ENCODE data around the gene BRICD5. TPM values are rescaled to one million over a fixed set of nuclear protein-coding genes. Genes with fewer than 3 reads are reported as not detected.
"Not testable (repeated sequence)": the region's sequence is repeated elsewhere in the genome, so short reads cannot be mapped to it uniquely, and the experiment has no call there.

Gene BRICD5
- total RNA-seq, 2 donors from 2014 or later, result 6.2 to 23.7 TPM

DNA sequence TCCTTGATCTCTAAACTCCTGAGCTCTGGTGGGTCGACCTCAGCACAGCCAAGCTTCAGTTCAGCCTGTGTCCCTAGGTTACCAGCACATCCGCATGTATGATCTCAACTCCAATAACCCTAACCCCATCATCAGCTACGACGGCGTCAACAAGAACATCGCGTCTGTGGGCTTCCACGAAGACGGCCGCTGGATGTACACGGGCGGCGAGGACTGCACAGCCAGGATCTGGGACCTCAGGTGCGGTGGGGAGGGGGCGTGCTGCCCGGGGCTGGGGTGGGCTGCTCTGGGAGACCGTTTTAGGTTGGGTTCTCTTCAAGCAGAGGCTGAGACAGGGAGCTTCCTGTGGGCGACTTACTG, 4.3 kb downstream of the BRICD5 start:
- H3K4me1 Mint-ChIP-seq (ENCODE audit: low read depth in 2 of 2), result peaks cover 21% of the 10 kb centered on the region in 2 donors
- no peaks in the 10 kb centered on the region for H3K27me3 Mint-ChIP-seq
- DNase-seq (ENCODE audit: low spot score), result no peak
- H3K27ac Mint-ChIP-seq, result peak overlapping the region; percentile 59 to 71
- H3K4me3 Mint-ChIP-seq, result peak overlapping the region; percentile 86
- no peak for ATAC-seq
- H3K9me3 Mint-ChIP-seq, result no peaks in the 10 kb centered on the region
- peaks cover 6% of the 10 kb centered on the region for H3K36me3 Mint-ChIP-seq

DNA sequence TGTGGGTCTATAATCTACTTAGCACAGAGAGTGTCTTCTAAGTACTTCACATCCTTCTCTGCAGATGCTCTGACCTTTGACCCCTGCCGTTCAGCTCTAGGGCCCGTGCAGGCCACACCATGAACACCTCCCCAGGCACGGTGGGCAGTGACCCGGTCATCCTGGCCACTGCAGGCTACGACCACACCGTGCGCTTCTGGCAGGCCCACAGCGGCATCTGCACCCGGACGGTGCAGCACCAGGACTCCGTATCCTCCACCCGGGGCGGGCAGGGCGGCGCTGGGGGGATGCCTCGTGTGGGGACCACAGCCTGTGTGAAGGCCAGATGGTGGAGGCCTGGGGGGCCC, 4.7 kb downstream of the BRICD5 start:
- DNase-seq (ENCODE audit: low spot score), result no peak
- no peaks in the 10 kb centered on the region for H3K27me3 Mint-ChIP-seq
- peak in 1 of 2 donors; percentile 7 for ATAC-seq
- no peaks in the 10 kb centered on the region for H3K9me3 Mint-ChIP-seq
- peak overlapping the region; percentile 86 for H3K4me3 Mint-ChIP-seq
- H3K4me1 Mint-ChIP-seq (ENCODE audit: low read depth in 2 of 2), result peaks cover 21% of the 10 kb centered on the region in 2 donors
- H3K27ac Mint-ChIP-seq, result peak overlapping the region; percentile 59 to 71
- peaks cover 6% of the 10 kb centered on the region for H3K36me3 Mint-ChIP-seq

- H3K27me3 Mint-ChIP-seq, result no peaks in the 10 kb centered on the region
- peak within 1 kb of the TSS; percentile 59 to 71 for H3K27ac Mint-ChIP-seq
- no peaks in the 10 kb centered on the region for H3K9me3 Mint-ChIP-seq
- DNase-seq (ENCODE audit: low spot score) (peak; percentile 92), ATAC-seq (peak; percentile 93 to 94)
- H3K4me3 Mint-ChIP-seq, result peak within 1 kb of the TSS; percentile 86
- peaks cover 6% of the 10 kb centered on the region for H3K36me3 Mint-ChIP-seq
- peaks cover 21% of the 10 kb centered on the region in 2 donors for H3K4me1 Mint-ChIP-seq (ENCODE audit: low read depth in 2 of 2)
Observed at GRCh38 chr16:2205104-2205966, 5.3 kb downstream of the BRICD5 start, which contains the start of gene MLST8. TSS of gene MLST8 (plus strand) at chr16:2205454. CDS start at chr16:2206086, 632 bp downstream.

DNA sequence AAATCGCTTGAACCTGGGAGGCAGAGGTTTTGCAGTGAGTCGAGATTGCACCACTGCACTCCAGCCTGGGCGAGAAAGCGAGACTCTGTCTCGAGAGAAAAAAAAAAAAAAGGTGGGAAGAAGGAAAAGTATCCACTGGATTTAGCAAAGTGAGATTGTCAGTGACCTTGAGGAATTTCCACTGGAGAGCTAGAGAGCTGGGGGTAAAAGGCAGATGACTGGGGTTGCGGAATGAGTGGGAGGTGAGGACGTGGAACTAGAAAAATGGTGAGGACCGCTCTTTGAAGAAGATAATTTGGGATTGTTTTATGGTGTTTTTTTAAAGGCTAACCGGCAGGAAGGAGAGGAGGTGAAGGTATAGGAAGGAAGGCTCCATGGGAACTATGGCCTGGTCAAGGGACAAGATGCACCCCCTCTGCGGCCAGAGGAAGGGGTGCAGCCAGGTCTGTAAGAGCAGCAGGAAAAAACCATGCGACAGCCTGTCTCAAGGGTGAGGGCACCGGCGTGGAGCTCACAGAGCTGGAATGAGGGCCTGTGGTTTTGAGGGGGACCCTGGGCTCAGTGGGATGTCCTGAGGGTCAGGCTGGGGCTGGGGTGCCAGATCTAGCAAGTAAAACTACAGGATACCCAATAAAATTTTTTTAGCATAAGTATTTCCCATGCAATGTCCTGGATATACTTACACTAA, 6.1 kb downstream of the BRICD5 start:
- no peaks in the 10 kb centered on the region for H3K9me3 Mint-ChIP-seq
- H3K36me3 Mint-ChIP-seq, result peaks cover 6% of the 10 kb centered on the region
- peak overlapping the region; percentile 56 to 71 for H3K27ac Mint-ChIP-seq
- ATAC-seq (no peak), DNase-seq (ENCODE audit: low spot score) (no peak)
- H3K4me3 Mint-ChIP-seq, result peak overlapping the region; percentile 81
- no peaks in the 10 kb centered on the region for H3K27me3 Mint-ChIP-seq
- H3K4me1 Mint-ChIP-seq (ENCODE audit: low read depth in 2 of 2), result peaks cover 21% of the 10 kb centered on the region in 2 donors

DNA sequence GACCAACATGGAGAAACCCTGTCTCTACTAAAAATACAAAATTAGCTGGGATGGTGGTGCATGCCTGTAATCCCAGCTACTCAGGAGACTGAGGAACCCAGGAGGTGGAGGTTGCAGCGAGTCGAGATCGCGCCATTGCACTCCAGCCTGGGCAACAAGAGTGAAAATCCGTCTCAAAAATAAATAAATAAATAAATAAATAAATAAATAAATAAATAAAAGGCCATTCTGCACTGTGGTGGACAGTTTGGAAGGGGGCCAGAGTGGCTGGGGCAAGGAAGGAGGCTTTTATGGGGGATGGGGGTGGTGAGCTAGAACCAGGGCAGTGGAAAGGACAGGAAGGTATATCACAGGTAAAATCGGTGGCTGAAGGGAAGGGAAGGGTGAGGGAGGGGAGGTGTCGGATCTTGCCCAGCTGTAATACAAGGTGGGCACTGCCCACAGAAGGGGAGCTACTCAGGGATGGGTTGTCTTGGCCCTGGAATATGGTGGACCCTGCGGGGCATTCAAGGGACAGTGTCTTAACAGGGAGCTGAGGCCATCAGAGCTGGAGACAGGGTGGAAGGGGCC, 7.5 kb downstream of the BRICD5 start:
- H3K4me1 Mint-ChIP-seq (ENCODE audit: low read depth in 2 of 2), result peaks cover 21% of the 10 kb centered on the region in 2 donors
- H3K27me3 Mint-ChIP-seq; H3K9me3 Mint-ChIP-seq; DNase-seq (ENCODE audit: low spot score); ATAC-seq; H3K36me3 Mint-ChIP-seq: not testable (repeated sequence)
- peak overlapping the region; percentile 38 for H3K4me3 Mint-ChIP-seq
- H3K27ac Mint-ChIP-seq, result peak overlapping the region; percentile 56 to 71

DNA sequence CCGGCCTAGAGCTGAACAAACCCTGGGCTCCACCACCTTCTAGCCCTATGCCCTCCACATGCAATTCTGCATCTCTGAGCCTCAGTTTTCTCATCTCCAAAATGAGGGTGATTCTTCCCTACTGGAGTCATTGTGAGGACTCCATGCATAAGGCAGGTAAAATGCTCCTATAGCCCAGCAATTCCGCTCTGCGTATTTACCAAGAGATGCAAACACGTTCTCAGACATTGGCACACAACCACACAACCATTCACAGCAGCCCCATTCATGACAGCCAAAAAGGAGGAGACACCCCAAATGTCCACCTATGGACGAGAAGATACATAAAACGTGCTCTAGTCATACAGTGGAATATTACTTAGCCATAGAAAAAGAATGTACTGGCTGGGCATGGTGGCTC, 10.3 kb downstream of the BRICD5 start:
- Mint-ChIP-seq H3K27me3 (peaks cover 7 to 10% of the 10 kb centered on the region in 2 donors), H3K36me3 (no peaks in the 10 kb centered on the region), H3K9me3 (no peaks in the 10 kb centered on the region), H3K4me1 (ENCODE audit: low read depth in 2 of 2) (peaks cover 7 to 10% of the 10 kb centered on the region in 2 donors), H3K4me3 (no peak overlapping the region), H3K27ac (no peak overlapping the region)
- no peak for ATAC-seq
- DNase-seq (ENCODE audit: low spot score), result no peak

DNA sequence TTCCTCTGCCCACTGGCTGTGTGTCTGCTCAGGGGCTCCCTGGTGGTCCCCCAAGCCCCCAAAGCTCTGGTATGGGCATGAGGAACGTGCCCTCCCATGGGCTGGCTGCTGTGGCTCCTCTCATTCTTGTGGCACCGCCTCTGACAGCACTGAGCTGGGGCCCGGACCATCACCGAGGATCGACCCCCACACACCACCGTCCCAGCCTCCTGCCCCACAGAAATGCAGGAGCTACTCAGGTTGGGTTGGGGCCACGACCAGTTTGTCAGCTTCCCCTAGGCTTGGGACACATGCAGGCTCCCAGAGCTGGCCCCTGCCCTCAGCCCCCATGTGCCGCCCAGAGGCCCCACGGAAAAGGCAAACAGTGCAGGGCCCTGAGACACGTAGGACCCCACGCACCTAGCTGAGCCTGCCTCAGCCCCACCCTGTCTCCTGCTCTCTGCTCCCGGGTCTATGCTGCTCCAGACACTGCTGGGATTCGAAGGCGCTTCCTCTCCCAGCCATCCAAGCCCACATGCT, 11.0 kb downstream of the BRICD5 start:
- DNase-seq (ENCODE audit: low spot score) (no peak), ATAC-seq (no peak)
- peaks cover 7 to 14% of the 10 kb centered on the region in 2 donors for H3K27me3 Mint-ChIP-seq
- H3K4me1 Mint-ChIP-seq (ENCODE audit: low read depth in 2 of 2), result peaks cover 6 to 9% of the 10 kb centered on the region in 2 donors
- no peak overlapping the region for H3K4me3 Mint-ChIP-seq
- no peaks in the 10 kb centered on the region for H3K9me3 Mint-ChIP-seq
- no peaks in the 10 kb centered on the region for H3K36me3 Mint-ChIP-seq
- H3K27ac Mint-ChIP-seq, result no peak overlapping the region

- Mint-ChIP-seq H3K27me3 (peaks cover 7 to 15% of the 10 kb centered on the region in 2 donors), H3K36me3 (no peaks in the 10 kb centered on the region), H3K4me3 (no peak overlapping the region), H3K9me3 (no peaks in the 10 kb centered on the region), H3K4me1 (ENCODE audit: low read depth in 2 of 2) (peaks cover 0 to 4% of the 10 kb centered on the region in 2 donors), H3K27ac (no peak overlapping the region)
- DNase-seq (ENCODE audit: low spot score), result no peak
- no peak for ATAC-seq
Observed at GRCh38 chr16:2199095-2199494, 11.6 kb downstream of the BRICD5 start.

- no peak for ATAC-seq
- H3K27ac Mint-ChIP-seq, result no peak overlapping the region
- no peaks in the 10 kb centered on the region for H3K36me3 Mint-ChIP-seq
- DNase-seq (ENCODE audit: low spot score), result no peak
- no peaks in the 10 kb centered on the region for H3K9me3 Mint-ChIP-seq
- peaks cover 7 to 15% of the 10 kb centered on the region in 2 donors for H3K27me3 Mint-ChIP-seq
- peaks cover 0 to under 1% of the 10 kb centered on the region in 2 donors for H3K4me1 Mint-ChIP-seq (ENCODE audit: low read depth in 2 of 2)
- H3K4me3 Mint-ChIP-seq, result peak overlapping the region; percentile 30
Observed at GRCh38 chr16:2198283-2198682, 12.4 kb downstream of the BRICD5 start.

DNA sequence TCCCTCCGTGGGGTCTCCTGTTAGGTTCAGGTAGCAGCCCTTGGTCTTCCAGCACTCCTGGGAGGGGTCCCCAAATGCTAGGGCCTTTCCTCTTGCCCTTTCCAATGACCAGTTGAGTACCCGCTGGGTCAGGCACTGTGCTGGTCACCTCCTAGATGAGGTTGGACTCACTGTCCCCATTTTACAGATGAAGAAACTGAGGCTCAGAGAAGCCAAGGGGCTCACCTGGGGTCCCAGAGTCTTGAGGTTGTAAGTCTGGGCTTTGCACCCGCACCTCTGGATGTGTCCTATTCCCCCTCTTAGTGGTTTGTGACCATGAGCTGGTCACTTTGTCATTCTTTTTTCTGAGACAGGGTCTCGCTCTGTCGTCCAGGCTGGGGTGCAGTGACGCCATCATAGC, 12.9 kb downstream of the BRICD5 start:
- DNase-seq (ENCODE audit: low spot score), result no peak
- Mint-ChIP-seq H3K4me3 (peak overlapping the region; percentile 30), H3K27me3 (peaks cover 7 to 15% of the 10 kb centered on the region in 2 donors), H3K4me1 (ENCODE audit: low read depth in 2 of 2) (no peaks in the 10 kb centered on the region), H3K36me3 (no peaks in the 10 kb centered on the region), H3K27ac (no peak overlapping the region), H3K9me3 (no peaks in the 10 kb centered on the region)
- ATAC-seq, result no peak

GRCh38 chr16:2196981-2197511, 13.6 kb downstream of the BRICD5 start:
- H3K4me3 Mint-ChIP-seq, result peak overlapping the region; percentile 20
- peaks cover 7 to 18% of the 10 kb centered on the region in 2 donors for H3K27me3 Mint-ChIP-seq
- H3K27ac Mint-ChIP-seq, result no peak overlapping the region
- no peaks in the 10 kb centered on the region for H3K36me3 Mint-ChIP-seq
- no peaks in the 10 kb centered on the region for H3K4me1 Mint-ChIP-seq (ENCODE audit: low read depth in 2 of 2)
- no peak for ATAC-seq
- H3K9me3 Mint-ChIP-seq, result no peaks in the 10 kb centered on the region
- no peak for DNase-seq (ENCODE audit: low spot score)

- peak in 1 of 2 donors; percentile 52 for ATAC-seq
- no peak for DNase-seq (ENCODE audit: low spot score)
- Mint-ChIP-seq H3K27me3 (peaks cover 7 to 18% of the 10 kb centered on the region in 2 donors), H3K4me3 (peak within 1 kb of the TSS; percentile 20), H3K36me3 (no peaks in the 10 kb centered on the region), H3K27ac (no peak within 1 kb of the TSS), H3K9me3 (no peaks in the 10 kb centered on the region), H3K4me1 (ENCODE audit: low read depth in 2 of 2) (no peaks in the 10 kb centered on the region)
Observed at GRCh38 chr16:2196162-2196980, 14.3 kb downstream of the BRICD5 start, which contains the start of gene CASKIN1. TSS of gene CASKIN1 (minus strand) at chr16:2196605. CDS start at chr16:2196432, 173 bp downstream.

Measured in natural killer cell treated with Interleukin-12 subunit alpha and Interleukin-12 subunit beta and Interleukin-15 and Interleukin-18, amount 100 ng/mL, for 72 hours (primary cell).